ENCODE results near the gene BEND7. TPM values are rescaled to one million over a fixed set of nuclear protein-coding genes. Genes with fewer than 3 reads are reported as not detected.

BEND7 gene
- polyA plus RNA-seq, 1 of the 3 experiments (the other 2 are of a cell fraction), result 9.2 TPM

DNA sequence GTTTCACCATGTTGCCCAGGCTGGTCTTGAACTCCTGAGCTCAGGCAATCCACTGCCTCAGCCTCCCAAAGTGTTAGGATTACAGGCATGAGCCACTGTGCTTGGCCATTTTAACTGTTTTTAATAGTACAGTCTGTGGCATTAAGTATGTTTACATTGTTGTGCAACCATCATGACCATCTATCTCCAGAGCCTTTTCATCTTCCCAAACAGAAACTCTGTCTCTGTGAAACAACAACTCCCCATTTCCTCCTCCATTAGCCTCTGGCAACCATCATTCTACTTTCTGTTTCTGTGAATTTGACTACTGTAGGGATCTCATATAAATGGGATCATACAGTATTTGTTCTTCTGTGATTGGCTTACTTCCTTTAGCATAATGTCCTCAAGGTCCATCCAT is 132.4 kb downstream of the BEND7 start:
- TF ChIP-seq SMC3 (IDR thresholded peaks at IDR 0.05; ENCODE audit: low read depth, low read length) (no peak), SIN3A (IDR thresholded peaks at IDR 0.05; ENCODE audit: borderline replicate concordance, low read depth, low read length) (no peak), RXRA (IDR thresholded peaks at IDR 0.05; ENCODE audit: borderline replicate concordance, low read depth) (no peak), CHD2 (IDR thresholded peaks at IDR 0.05; ENCODE audit: low read length, partially characterized antibody) (no peak), ELF1 (IDR thresholded peaks at IDR 0.05) (no peak), JUND (IDR thresholded peaks at IDR 0.05) (no peak)
- Histone ChIP-seq H3K36me3 (replicated peaks in 1 of 2; ENCODE audit: control insufficient read depth in 1 of 2, insufficient read depth in 2 of 2, low read length in 1 of 2) (no peaks in the 10 kb centered on the region), H3K4me1 (ENCODE audit: control insufficient read depth in 1 of 2, insufficient read depth in 2 of 2, low read depth in 1 of 2, low read length in 1 of 2) (no peaks in the 10 kb centered on the region), H3K4me2 (no peak overlapping the region), H3K79me2 (ENCODE audit: insufficient read depth) (no peaks in the 10 kb centered on the region), H3F3A (replicated peaks; ENCODE audit: insufficient read depth) (no peaks in the 10 kb centered on the region), H3K27me3 (ENCODE audit: insufficient read depth) (peaks cover 7% of the 10 kb centered on the region; the same call in 1 of the 2 replicates), H3K9ac (no peak overlapping the region), H4K20me1 (ENCODE audit: insufficient read depth) (no peaks in the 10 kb centered on the region), H3K9me2 (no peaks in the 10 kb centered on the region), H2AFZ (ENCODE audit: low read depth) (no peak overlapping the region), H3K4me3 (ENCODE audit: low read depth in 2 of 2, low read length in 1 of 2) (no peak overlapping the region), H3K9me3 (no peaks in the 10 kb centered on the region), H3K27ac (ENCODE audit: low read depth in 2 of 2, low read length in 1 of 2) (no peak overlapping the region)
- ChIA-PET POLR2A (no interaction called here), CTCF (interaction anchor here (1.9 kb wide), 1 partner anchor 24 kb away, joined by 5 read pairs; no protein-coding TSS in a partner anchor)
- DNase-seq, result no peak

DNA sequence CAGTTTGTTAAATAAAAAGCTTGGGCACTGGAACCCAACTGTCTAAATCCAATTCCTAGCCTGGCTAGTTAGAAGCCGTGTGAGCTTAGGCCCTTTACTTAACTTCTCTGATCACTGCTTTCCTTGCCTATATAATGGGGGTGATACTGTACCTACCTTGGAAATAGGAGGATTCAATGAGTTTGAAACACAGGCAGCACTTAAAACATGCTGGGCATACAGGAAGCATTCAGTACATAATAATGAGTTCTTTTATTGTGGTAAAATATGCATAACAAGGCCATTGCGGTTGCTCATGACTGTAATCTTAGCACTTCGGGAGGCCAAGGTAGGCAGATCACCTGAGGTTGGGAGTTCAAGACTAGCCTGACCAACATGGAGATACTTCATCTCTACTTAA is 133.3 kb downstream of the BEND7 start:
- no peak for DNase-seq

DNA sequence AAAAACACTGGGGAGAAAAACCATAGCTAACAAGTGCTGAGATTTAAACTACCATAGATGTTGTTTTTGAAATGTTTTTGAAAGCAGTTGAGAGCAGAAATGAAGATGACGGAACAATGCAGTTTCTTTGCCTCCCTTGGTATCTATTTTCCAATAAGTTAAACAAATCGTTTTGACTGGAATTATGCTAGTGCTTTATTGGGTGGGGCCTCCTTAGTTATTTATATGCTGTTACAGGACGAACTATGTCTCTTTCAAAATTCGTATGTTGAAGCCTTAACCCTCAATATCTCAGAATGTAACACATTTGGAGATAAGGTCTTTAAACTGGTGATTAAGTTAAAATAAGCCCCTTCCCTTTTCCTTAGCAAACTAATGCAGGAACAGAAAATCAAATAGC is 135.2 kb downstream of the BEND7 start:
- no peak for TF ChIP-seq NRF1 (IDR thresholded peaks at IDR 0.05; ENCODE audit: low read depth, low read length)
- TF ChIP-seq EZH2phosphoT487 (IDR thresholded peaks at IDR 0.05; ENCODE audit: borderline replicate concordance, low read depth), result no peak
- no peak for TF ChIP-seq SIN3A (IDR thresholded peaks at IDR 0.05; ENCODE audit: borderline replicate concordance, low read depth, low read length)
- no peak for TF ChIP-seq RXRA (IDR thresholded peaks at IDR 0.05; ENCODE audit: borderline replicate concordance, low read depth)
- POLR2A ChIA-PET, result no interaction called here
- peaks cover 7% of the 10 kb centered on the region for H3K27me3 ChIP-seq (ENCODE audit: insufficient read depth)
- H3K9me2 ChIP-seq, result no peaks in the 10 kb centered on the region
- H3K9me3 ChIP-seq, result no peaks in the 10 kb centered on the region
- no peaks in the 10 kb centered on the region for H3K36me3 ChIP-seq (replicated peaks in 1 of 2; ENCODE audit: control insufficient read depth in 1 of 2, insufficient read depth in 2 of 2, low read length in 1 of 2)
- no peaks in the 10 kb centered on the region for H3F3A ChIP-seq (replicated peaks; ENCODE audit: insufficient read depth)
- no peaks in the 10 kb centered on the region for H3K79me2 ChIP-seq (ENCODE audit: insufficient read depth)
- no peak overlapping the region for H3K4me2 ChIP-seq
- no peak overlapping the region for H3K9ac ChIP-seq
- H4K20me1 ChIP-seq (ENCODE audit: insufficient read depth), result no peaks in the 10 kb centered on the region
- WGBS (ENCODE audit: low lambda C conversion rate), result 46% methylated on average over 4 of the region's 4 CpGs
- no peaks in the 10 kb centered on the region; a peak in 1 of 4 replicates for H3K4me1 ChIP-seq (ENCODE audit: control insufficient read depth in 1 of 2, insufficient read depth in 2 of 2, low read depth in 1 of 2, low read length in 1 of 2)
- no peak overlapping the region for H2AFZ ChIP-seq (ENCODE audit: low read depth)
- CTCF ChIA-PET, result interaction anchor here (2.3 kb wide), 1 partner anchor 13 kb away, joined by 6 read pairs; no protein-coding TSS in a partner anchor
- H3K27ac ChIP-seq (ENCODE audit: low read depth in 2 of 2, low read length in 1 of 2), result no peak overlapping the region
- H3K4me3 ChIP-seq (ENCODE audit: low read depth in 2 of 2, low read length in 1 of 2), result no peak overlapping the region
- DNase-seq, result no peak

More for the DNA sequence above, 133.3 kb downstream of the BEND7 start:
- Histone ChIP-seq H3K4me2 (no peak overlapping the region), H3K27me3 (ENCODE audit: insufficient read depth) (peaks cover 7% of the 10 kb centered on the region), H4K20me1 (ENCODE audit: insufficient read depth) (no peaks in the 10 kb centered on the region), H2AFZ (ENCODE audit: low read depth) (no peak overlapping the region), H3K4me1 (ENCODE audit: control insufficient read depth in 1 of 2, insufficient read depth in 2 of 2, low read depth in 1 of 2, low read length in 1 of 2) (no peaks in the 10 kb centered on the region; a peak in 1 of 4 replicates), H3K4me3 (ENCODE audit: low read depth in 2 of 2, low read length in 1 of 2) (no peak overlapping the region), H3K27ac (ENCODE audit: low read depth in 2 of 2, low read length in 1 of 2) (no peak overlapping the region), H3F3A (replicated peaks; ENCODE audit: insufficient read depth) (no peaks in the 10 kb centered on the region), H3K79me2 (ENCODE audit: insufficient read depth) (no peaks in the 10 kb centered on the region), H3K9me2 (no peaks in the 10 kb centered on the region), H3K9ac (no peak overlapping the region), H3K9me3 (no peaks in the 10 kb centered on the region), H3K36me3 (replicated peaks in 1 of 2; ENCODE audit: control insufficient read depth in 1 of 2, insufficient read depth in 2 of 2, low read length in 1 of 2) (no peaks in the 10 kb centered on the region)
- WGBS (ENCODE audit: low lambda C conversion rate), result 65% methylated on average over 3 of the region's 3 CpGs
- TF ChIP-seq RAD21 (IDR thresholded peaks at IDR 0.05; ENCODE audit: low read length) (no peak), FOXM1 (IDR thresholded peaks at IDR 0.05; ENCODE audit: low read depth) (no peak), TAF1 (IDR thresholded peaks at IDR 0.05; ENCODE audit: borderline replicate concordance, low read depth, low read length) (no peak), FOXJ3 (CRISPR knock-in tag; IDR thresholded peaks at IDR 0.05) (no peak), NRF1 (IDR thresholded peaks at IDR 0.05; ENCODE audit: low read depth, low read length) (no peak)
- TF ChIP-seq, protein P1, sequence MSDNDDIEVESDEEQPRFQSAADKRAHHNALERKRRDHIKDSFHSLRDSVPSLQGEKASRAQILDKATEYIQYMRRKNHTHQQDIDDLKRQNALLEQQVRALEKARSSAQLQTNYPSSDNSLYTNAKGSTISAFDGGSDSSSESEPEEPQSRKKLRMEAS (IDR thresholded peaks at IDR 0.05; ENCODE audit: low read depth), result no peak
- TF ChIP-seq, protein P2, sequence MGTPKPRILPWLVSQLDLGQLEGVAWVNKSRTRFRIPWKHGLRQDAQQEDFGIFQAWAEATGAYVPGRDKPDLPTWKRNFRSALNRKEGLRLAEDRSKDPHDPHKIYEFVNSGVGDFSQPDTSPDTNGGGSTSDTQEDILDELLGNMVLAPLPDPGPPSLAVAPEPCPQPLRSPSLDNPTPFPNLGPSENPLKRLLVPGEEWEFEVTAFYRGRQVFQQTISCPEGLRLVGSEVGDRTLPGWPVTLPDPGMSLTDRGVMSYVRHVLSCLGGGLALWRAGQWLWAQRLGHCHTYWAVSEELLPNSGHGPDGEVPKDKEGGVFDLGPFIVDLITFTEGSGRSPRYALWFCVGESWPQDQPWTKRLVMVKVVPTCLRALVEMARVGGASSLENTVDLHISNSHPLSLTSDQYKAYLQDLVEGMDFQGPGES (IDR thresholded peaks at IDR 0.05; ENCODE audit: low read depth, low read length), result no peak
- ChIA-PET POLR2A (no interaction called here), CTCF (interaction anchor here (1.9 kb wide), 1 partner anchor 23 kb away, joined by 5 read pairs; no protein-coding TSS in a partner anchor)
